K562 (cell line): ENCODE measurements around the gene ANAPC5. TPM values are rescaled to one million over a fixed set of nuclear protein-coding genes. Genes with fewer than 3 reads are reported as not detected.
A peak's percentile ranks its signal among the peaks of the same experiment; 100 is the strongest.

Experiments used
- ATF1 ChIP-seq, 2 experiments: fragments of 450-650 bp in 1 of 2; IDR thresholded peaks; 2 replicates each; pipeline ENCODE4 v1.6.1; 2016; ENCODE audit warnings: missing compliant biosample characterization in 1 of 2, missing genetic modification characterization in 1 of 2
- ATF2 ChIP-seq: sonication (generic); formaldehyde crosslinking; IDR thresholded peaks from 2 replicates; pipeline ENCODE4 v1.8.1; 2022; ENCODE audit warnings: missing genetic modification reagents
- CBFA2T3 ChIP-seq: fragments of 450-650 bp; IDR thresholded peaks from 2 replicates; pipeline ENCODE4 v1.6.1; 2017
- CUX1 ChIP-seq: fragments of 200-800 bp; sonication (Bioruptor generic); IDR thresholded peaks from 2 replicates; pipeline ENCODE4 v1.6.1; 2016; ENCODE audit warnings: missing genetic modification characterization, missing compliant biosample characterization
- DEAF1 ChIP-seq: fragments of 450-650 bp; formaldehyde crosslinking; IDR thresholded peaks from 2 replicates; pipeline ENCODE4 v1.4.0; 2020; ENCODE audit warnings: mild to moderate bottlenecking, moderate library complexity
- E2F8 ChIP-seq: fragments of 450-650 bp; IDR thresholded peaks from 2 replicates; pipeline ENCODE4 v1.7.1; 2018; ENCODE audit warnings: mild to moderate bottlenecking, low read depth; ENCODE audit not compliant: partially characterized antibody
- ILF3 ChIP-seq: fragments of 450-650 bp; IDR thresholded peaks from 2 replicates; pipeline ENCODE4 v1.6.1; 2018; ENCODE audit warnings: antibody characterized with exemption, mild to moderate bottlenecking, moderate library complexity, borderline replicate concordance
- MECOM ChIP-seq: fragments of 250-450 bp; sonication (Bioruptor Pico); IDR thresholded peaks from 2 replicates; pipeline ENCODE4 v1.8.0; 2022; ENCODE audit warnings: inconsistent platforms
- MXI1 ChIP-seq: IDR thresholded peaks from 2 replicates; pipeline ENCODE4 v1.6.1; 2011; ENCODE audit warnings: low read depth, mild to moderate bottlenecking, improper control_type of control experiment, low read length
- NR3C1 ChIP-seq: sonication (generic); formaldehyde crosslinking; IDR thresholded peaks from 2 replicates; pipeline ENCODE4 v1.8.1; 2022; ENCODE audit warnings: missing genetic modification reagents
- SETDB1 ChIP-seq: IDR thresholded peaks from one replicate; pipeline ENCODE4 v1.6.1; 2012; ENCODE audit warnings: low read length, control low read depth, inconsistent platforms
- SOX6 ChIP-seq: fragments of 450-650 bp; IDR thresholded peaks from 2 replicates; pipeline ENCODE4 v1.6.1; 2014; ENCODE audit warnings: mild to moderate bottlenecking
- SRSF1 ChIP-seq: fragments of 200-400 bp; formaldehyde crosslinking; IDR thresholded peaks from 2 replicates; pipeline ENCODE4 v1.6.1; 2017; ENCODE audit warnings: mild to moderate bottlenecking, low read depth, low read length, moderate library complexity
- TCF15 ChIP-seq: fragments of 250-450 bp; sonication (Bioruptor Pico); IDR thresholded peaks from 2 replicates; pipeline ENCODE4 v1.8.0; 2022; ENCODE audit warnings: moderate library complexity, mild to moderate bottlenecking, inconsistent platforms
- ZKSCAN8 ChIP-seq: fragments of 200-800 bp; sonication (Bioruptor generic); IDR thresholded peaks from 2 replicates; pipeline ENCODE4 v1.6.1; 2016; ENCODE audit warnings: missing genetic modification characterization, missing compliant biosample characterization
- ZNF830 ChIP-seq: fragments of 250-450 bp; sonication (Bioruptor Pico); IDR thresholded peaks from 2 replicates; pipeline ENCODE4 v1.5.0; 2021; ENCODE audit warnings: mild to moderate bottlenecking
- polyA plus RNA-seq, 8 experiments: library from polyadenylated mRNA; depleted of rRNA in 4 of 8; stranded (reverse) in 5 of 8; unstranded in 3 of 8; fragments of >200 nt; fragmentation: Nextera tagmentation in 2 of 8; fragmentation: Illumina TruSeq in 1 of 8; extraction: Ambion mirVana in 2 of 8; extraction: Trizol in 1 of 8; gene quantifications; 2 replicates each; pipeline versions ENCODE4 v1.2.1 to v1.2.3, GENCODE V29; 2011 to 2014; ENCODE audit warnings: inconsistent platforms in 1 of 8, missing spikeins in 1 of 8
- total RNA-seq, 7 experiments: library from RNA; depleted of rRNA in 6 of 7; stranded (reverse); fragments of >200 nt in 6 of 7; fragmentation: Illumina TruSeq in 2 of 7; extraction: Trizol in 2 of 7; gene quantifications; 2 replicates each; pipeline versions ENCODE4 v1.2.1 to v1.2.3, GENCODE V29; 2011 to 2021; ENCODE audit warnings: low replicate concordance in 1 of 7

Gene ANAPC5
- total and polyA plus RNA-seq, 9 of the 15 experiments (the other 6 are each of a cell fraction or from before 2014, with no cell fraction given): 136 to 315 (median 197) TPM

GRCh38 chr12:121296618-121297434, 55.4 kb downstream of the ANAPC5 start, which contains the start of gene CAMKK2 (continued):
- no peak for TF ChIP-seq ATF2 (CRISPR knock-in tag)
- no peak for TF ChIP-seq MXI1
- TF ChIP-seq SOX6: peak; percentile 15; the same call in 1 of the 2 replicates
- no peak for TF ChIP-seq MECOM (CRISPR knock-in tag)
- no peak for TF ChIP-seq SETDB1
- no peak for TF ChIP-seq ILF3
- 0 out of 2 replicates have a peak, but pooled peaks have one; percentile 7 for TF ChIP-seq DEAF1 (CRISPR knock-in tag)
- no peak for TF ChIP-seq NR3C1 (CRISPR knock-in tag)
- no peak for TF ChIP-seq CBFA2T3
- no peak for TF ChIP-seq SRSF1
- no peak for TF ChIP-seq TCF15
- TF ChIP-seq ATF1 (CRISPR knock-in tag; IDR thresholded peaks at IDR 0.05): no peak
- TF ChIP-seq ATF1 (tag; IDR thresholded peaks at IDR 0.05): no peak
- no peak for TF ChIP-seq ZKSCAN8 (CRISPR knock-in tag)
- TF ChIP-seq E2F8: peak; percentile 65
- no peak for TF ChIP-seq CUX1
- 0 out of 2 replicates have a peak, but pooled peaks have one; percentile 46 for TF ChIP-seq ZNF830 (CRISPR knock-in tag)
